ENCODE results near the gene MTUS2.

The MTUS2 gene

GRCh38 chr13:28859717-28860116 lies 39.6 kb downstream of the MTUS2 start:
- no peak for DNase-seq

- no peak for DNase-seq
Measured at GRCh38 chr13:28864544-28864943, 44.4 kb downstream of the MTUS2 start.

- no peak for DNase-seq
Measured at GRCh38 chr13:28865149-28865744, 45.1 kb downstream of the MTUS2 start.

GRCh38 chr13:28865951-28866350 lies 45.8 kb downstream of the MTUS2 start:
- DNase-seq, result no peak

- DNase-seq, result no peak
Measured at GRCh38 chr13:28866932-28867331, 46.8 kb downstream of the MTUS2 start.

GRCh38 chr13:28867564-28867963 lies 47.4 kb downstream of the MTUS2 start:
- no peak for DNase-seq

- no peak for DNase-seq
Measured at GRCh38 chr13:28872427-28873176, 52.5 kb downstream of the MTUS2 start.

- no peak for DNase-seq
Measured at GRCh38 chr13:28875846-28876615, 55.9 kb downstream of the MTUS2 start.

- DNase-seq, result no peak
Measured at GRCh38 chr13:28877408-28877807, 57.3 kb downstream of the MTUS2 start.

- DNase-seq, result no peak
Measured at GRCh38 chr13:28885181-28885580, 65.0 kb downstream of the MTUS2 start.

- no peak for DNase-seq
Measured at GRCh38 chr13:28889086-28889732, 69.1 kb downstream of the MTUS2 start.

- DNase-seq, result no peak
Measured at GRCh38 chr13:28890712-28891111, 70.6 kb downstream of the MTUS2 start.

GRCh38 chr13:28918030-28918429 lies 97.9 kb downstream of the MTUS2 start:
- no peak for DNase-seq

GRCh38 chr13:28922341-28922740 lies 102.2 kb downstream of the MTUS2 start:
- DNase-seq, result no peak

- DNase-seq, result no peak
Measured at GRCh38 chr13:28935104-28935503, 115.0 kb downstream of the MTUS2 start.

- DNase-seq, result no peak
Measured at GRCh38 chr13:28942906-28943305, 122.8 kb downstream of the MTUS2 start.

GRCh38 chr13:28953714-28954418 lies 133.7 kb downstream of the MTUS2 start:
- no peak for DNase-seq

- no peak for DNase-seq
Measured at GRCh38 chr13:28954419-28954725, 134.2 kb downstream of the MTUS2 start.

- no peak for DNase-seq
Measured at GRCh38 chr13:28954810-28955209, 134.7 kb downstream of the MTUS2 start.

- DNase-seq, result no peak
Measured at GRCh38 chr13:28955264-28955966, 135.3 kb downstream of the MTUS2 start.

GRCh38 chr13:28958018-28958417 lies 137.9 kb downstream of the MTUS2 start:
- DNase-seq, result no peak

GRCh38 chr13:28958441-28958840 lies 138.3 kb downstream of the MTUS2 start:
- no peak for DNase-seq

All from stimulated activated CD4-positive, alpha-beta T cell treated with anti-CD3 and anti-CD28 coated beads, Interleukin-2, amount 100 ng/mL, for 48 hours (primary cell).